HepG2 (cell line): Measurements from ENCODE around the gene RAB3A. TPM values are rescaled to one million over a fixed set of nuclear protein-coding genes. Genes with fewer than 3 reads are reported as not detected.

Experiments used
- ATF7-NPFF ChIP-seq: sonication (generic); formaldehyde crosslinking; IDR thresholded peaks from 2 replicates; pipeline ENCODE4 v1.8.1; 2023; ENCODE audit warnings: mild to moderate bottlenecking, low read depth, missing genetic modification reagents, moderate library complexity
- CCAR2 ChIP-seq: fragments of 200-400 bp; formaldehyde crosslinking; optimal IDR thresholded peaks from 2 replicates; pipeline ENCODE3; 2018; ENCODE audit warnings: low read depth, mild to moderate bottlenecking, low read length, moderate library complexity
- CCDC6 ChIP-seq: sonication (generic); formaldehyde crosslinking; IDR thresholded peaks from 2 replicates; pipeline ENCODE4 v1.8.1; 2022; ENCODE audit warnings: mild to moderate bottlenecking, missing genetic modification reagents, moderate library complexity
- JUN ChIP-seq: sonication (generic); formaldehyde crosslinking; IDR thresholded peaks from 2 replicates; pipeline ENCODE4 v1.4.0; 2020; ENCODE audit warnings: mild to moderate bottlenecking, missing genetic modification reagents
- KDM2A ChIP-seq: sonication (generic); formaldehyde crosslinking; IDR thresholded peaks from 2 replicates; pipeline ENCODE4 v1.4.0; 2020; ENCODE audit warnings: low read depth, missing genetic modification reagents, borderline replicate concordance
- POLR2AphosphoS2 ChIP-seq: IDR thresholded peaks from 2 replicates; pipeline ENCODE4 v1.6.1; 2011; ENCODE audit warnings: low read depth, low read length, improper control_type of control experiment
- SNAPC2 ChIP-seq: sonication (generic); formaldehyde crosslinking; IDR thresholded peaks from 2 replicates; pipeline ENCODE4 v1.8.1; 2022; ENCODE audit warnings: mild to moderate bottlenecking, missing genetic modification reagents
- SRSF1 ChIP-seq: fragments of 200-400 bp; formaldehyde crosslinking; optimal IDR thresholded peaks from 2 replicates; pipeline ENCODE3; 2017; ENCODE audit warnings: mild to moderate bottlenecking, low read depth, low read length, moderate library complexity
- ZBTB21 ChIP-seq: sonication (generic); formaldehyde crosslinking; IDR thresholded peaks from 2 replicates; pipeline ENCODE4 v1.4.0; 2020; ENCODE audit warnings: missing genetic modification reagents
- ZNF180 ChIP-seq: sonication (generic); formaldehyde crosslinking; IDR thresholded peaks from 2 replicates; pipeline ENCODE4 v1.4.0; 2020; ENCODE audit warnings: low read depth, missing genetic modification reagents, borderline replicate concordance
- ZNF292 ChIP-seq: sonication (generic); formaldehyde crosslinking; IDR thresholded peaks from 2 replicates; pipeline ENCODE4 v1.8.1; 2022; ENCODE audit warnings: mild to moderate bottlenecking, low read depth, missing genetic modification reagents, borderline replicate concordance
- ZNF34 ChIP-seq: sonication (generic); formaldehyde crosslinking; IDR thresholded peaks from 2 replicates; pipeline ENCODE4 v1.4.0; 2020; ENCODE audit warnings: mild to moderate bottlenecking, missing genetic modification reagents, borderline replicate concordance
- ZNF567 ChIP-seq: sonication (generic); formaldehyde crosslinking; IDR thresholded peaks from 2 replicates; pipeline ENCODE4 v1.8.1; 2023; ENCODE audit warnings: mild to moderate bottlenecking, missing genetic modification reagents, borderline replicate concordance
- ZZZ3 ChIP-seq: sonication (generic); formaldehyde crosslinking; IDR thresholded peaks from 2 replicates; pipeline ENCODE4 v1.4.0; 2020; ENCODE audit warnings: missing genetic modification reagents, mild to moderate bottlenecking, borderline replicate concordance
- polyA plus RNA-seq, 8 experiments: library from polyadenylated mRNA; depleted of rRNA in 3 of 8; stranded (reverse) in 7 of 8; unstranded in 1 of 8; fragments of >200 nt; fragmentation: Illumina TruSeq in 4 of 8; extraction: Trizol in 4 of 8; gene quantifications; 2 replicates each; pipeline versions ENCODE4 v1.2.1 to v1.2.3, GENCODE V29; 2011 to 2016; ENCODE audit warnings: low read depth in 4 of 8, missing spikeins in 1 of 8, mixed read lengths in 1 of 8; ENCODE audit not compliant: insufficient read depth in 1 of 8
- total RNA-seq, 5 experiments: library from RNA; depleted of rRNA; stranded (reverse); fragments of >200 nt; fragmentation: Illumina TruSeq; extraction: Trizol; gene quantifications; 2 replicates each; pipeline ENCODE4 v1.2.3, GENCODE V29; 2016; ENCODE audit warnings: low read depth in 1 of 5
- TF ChIP-seq, protein P1 (sequence below): sonication (generic); formaldehyde crosslinking; IDR thresholded peaks from 2 replicates; pipeline ENCODE4 v1.8.1; 2023; ENCODE audit warnings: mild to moderate bottlenecking, moderate library complexity, missing genetic modification reagents
- TF ChIP-seq, protein P2 (sequence below): sonication (generic); formaldehyde crosslinking; IDR thresholded peaks from 2 replicates; pipeline ENCODE4 v1.4.0; 2020; ENCODE audit warnings: missing genetic modification reagents
- TF ChIP-seq, protein P3 (sequence below): IDR thresholded peaks from 2 replicates; pipeline ENCODE4 v1.6.1; 2016; ENCODE audit warnings: missing genetic modification reagents, missing compliant biosample characterization
- TF ChIP-seq, protein P4 (sequence below): sonication (generic); formaldehyde crosslinking; IDR thresholded peaks from 2 replicates; pipeline ENCODE4 v1.5.1; 2020; ENCODE audit warnings: mild to moderate bottlenecking, missing genetic modification reagents, moderate library complexity

The RAB3A gene
- total and polyA plus RNA-seq, 2 of the 13 experiments (the other 11 are each of a cell fraction or from before 2014, with no cell fraction given): 0.58 to 0.98 TPM

DNA sequence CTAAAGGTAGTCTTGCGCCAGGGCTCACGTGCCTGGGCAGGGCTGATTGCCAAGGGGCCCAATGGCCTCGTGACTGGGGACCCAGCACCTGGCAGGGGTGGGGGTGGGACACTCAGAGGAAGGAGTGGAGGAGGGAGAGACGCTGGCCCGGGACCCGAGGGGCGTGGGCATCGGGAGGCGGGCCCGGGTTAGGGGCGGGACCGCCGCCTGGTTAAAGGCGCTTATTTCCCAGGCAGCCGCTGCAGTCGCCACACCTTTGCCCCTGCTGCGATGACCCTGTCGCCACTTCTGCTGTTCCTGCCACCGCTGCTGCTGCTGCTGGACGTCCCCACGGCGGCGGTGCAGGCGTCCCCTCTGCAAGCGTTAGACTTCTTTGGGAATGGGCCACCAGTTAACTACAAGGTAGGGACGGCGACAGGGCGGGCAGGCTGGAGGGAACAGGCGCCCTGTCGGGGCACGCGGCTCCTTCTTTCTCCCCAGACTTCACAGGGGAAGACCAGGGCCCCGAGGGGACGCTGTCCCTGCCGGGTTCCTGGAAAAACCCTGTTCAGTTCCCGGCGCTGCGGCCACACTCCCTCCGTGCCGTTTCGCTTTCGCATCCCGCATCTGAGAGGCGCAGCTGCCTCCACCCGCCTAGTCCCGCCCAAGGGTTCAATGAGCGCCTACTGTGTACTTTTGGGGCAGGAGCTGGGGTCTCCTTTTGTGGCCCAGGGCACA is 30.1 kb downstream of the RAB3A start, which contains the start of gene IFI30 (continued):
- TF ChIP-seq, protein P1, sequence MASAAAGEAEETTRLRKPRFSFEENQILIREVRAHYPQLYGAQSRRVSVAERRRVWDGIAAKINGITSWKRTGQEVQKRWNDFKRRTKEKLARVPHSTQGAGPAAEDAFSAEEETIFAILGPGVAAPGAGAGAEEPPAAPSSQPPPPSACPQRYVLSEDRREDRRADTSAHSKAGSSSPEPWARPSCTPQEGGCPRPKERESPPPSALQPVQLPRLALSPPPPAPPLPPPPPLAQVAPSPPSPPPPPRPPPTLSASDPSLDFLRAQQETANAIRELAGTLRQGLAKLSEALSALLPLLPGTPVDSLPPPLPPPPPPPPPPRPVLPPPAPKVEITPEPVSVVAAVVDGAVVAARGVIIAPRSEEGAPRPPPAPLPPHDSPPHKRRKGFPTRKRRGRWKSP (CRISPR knock-in tag): no peak; the same call in 1 of the 2 replicates
- TF ChIP-seq ZNF292 (CRISPR knock-in tag) (peak; percentile 76; the same call in 1 of the 2 replicates), ZNF180 (0 out of 2 replicates have a peak, but pooled peaks have one; percentile 24), SRSF1 (peak; percentile 32), CCDC6 (CRISPR knock-in tag) (peak; percentile 52; the same call in 1 of the 2 replicates), ZZZ3 (0 out of 2 replicates have a peak, but pooled peaks have one; percentile 27), POLR2AphosphoS2 (no peak), ZNF567 (CRISPR knock-in tag) (no peak), ZNF34 (CRISPR knock-in tag) (no peak), CCAR2 (no peak), ZBTB21 (no peak), ATF7-NPFF (peak; percentile 66; the same call in 1 of the 2 replicates), JUN (0 out of 2 replicates have a peak, but pooled peaks have one; percentile 51), SNAPC2 (CRISPR knock-in tag) (no peak), KDM2A (CRISPR knock-in tag) (peak; percentile 70)
- TF ChIP-seq, protein P2, sequence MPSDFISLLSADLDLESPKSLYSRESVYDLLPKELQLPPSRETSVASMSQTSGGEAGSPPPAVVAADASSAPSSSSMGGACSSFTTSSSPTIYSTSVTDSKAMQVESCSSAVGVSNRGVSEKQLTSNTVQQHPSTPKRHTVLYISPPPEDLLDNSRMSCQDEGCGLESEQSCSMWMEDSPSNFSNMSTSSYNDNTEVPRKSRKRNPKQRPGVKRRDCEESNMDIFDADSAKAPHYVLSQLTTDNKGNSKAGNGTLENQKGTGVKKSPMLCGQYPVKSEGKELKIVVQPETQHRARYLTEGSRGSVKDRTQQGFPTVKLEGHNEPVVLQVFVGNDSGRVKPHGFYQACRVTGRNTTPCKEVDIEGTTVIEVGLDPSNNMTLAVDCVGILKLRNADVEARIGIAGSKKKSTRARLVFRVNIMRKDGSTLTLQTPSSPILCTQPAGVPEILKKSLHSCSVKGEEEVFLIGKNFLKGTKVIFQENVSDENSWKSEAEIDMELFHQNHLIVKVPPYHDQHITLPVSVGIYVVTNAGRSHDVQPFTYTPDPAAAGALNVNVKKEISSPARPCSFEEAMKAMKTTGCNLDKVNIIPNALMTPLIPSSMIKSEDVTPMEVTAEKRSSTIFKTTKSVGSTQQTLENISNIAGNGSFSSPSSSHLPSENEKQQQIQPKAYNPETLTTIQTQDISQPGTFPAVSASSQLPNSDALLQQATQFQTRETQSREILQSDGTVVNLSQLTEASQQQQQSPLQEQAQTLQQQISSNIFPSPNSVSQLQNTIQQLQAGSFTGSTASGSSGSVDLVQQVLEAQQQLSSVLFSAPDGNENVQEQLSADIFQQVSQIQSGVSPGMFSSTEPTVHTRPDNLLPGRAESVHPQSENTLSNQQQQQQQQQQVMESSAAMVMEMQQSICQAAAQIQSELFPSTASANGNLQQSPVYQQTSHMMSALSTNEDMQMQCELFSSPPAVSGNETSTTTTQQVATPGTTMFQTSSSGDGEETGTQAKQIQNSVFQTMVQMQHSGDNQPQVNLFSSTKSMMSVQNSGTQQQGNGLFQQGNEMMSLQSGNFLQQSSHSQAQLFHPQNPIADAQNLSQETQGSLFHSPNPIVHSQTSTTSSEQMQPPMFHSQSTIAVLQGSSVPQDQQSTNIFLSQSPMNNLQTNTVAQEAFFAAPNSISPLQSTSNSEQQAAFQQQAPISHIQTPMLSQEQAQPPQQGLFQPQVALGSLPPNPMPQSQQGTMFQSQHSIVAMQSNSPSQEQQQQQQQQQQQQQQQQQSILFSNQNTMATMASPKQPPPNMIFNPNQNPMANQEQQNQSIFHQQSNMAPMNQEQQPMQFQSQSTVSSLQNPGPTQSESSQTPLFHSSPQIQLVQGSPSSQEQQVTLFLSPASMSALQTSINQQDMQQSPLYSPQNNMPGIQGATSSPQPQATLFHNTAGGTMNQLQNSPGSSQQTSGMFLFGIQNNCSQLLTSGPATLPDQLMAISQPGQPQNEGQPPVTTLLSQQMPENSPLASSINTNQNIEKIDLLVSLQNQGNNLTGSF (CRISPR knock-in tag): 0 out of 2 replicates have a peak, but pooled peaks have one; percentile 47
- TF ChIP-seq, protein P3, sequence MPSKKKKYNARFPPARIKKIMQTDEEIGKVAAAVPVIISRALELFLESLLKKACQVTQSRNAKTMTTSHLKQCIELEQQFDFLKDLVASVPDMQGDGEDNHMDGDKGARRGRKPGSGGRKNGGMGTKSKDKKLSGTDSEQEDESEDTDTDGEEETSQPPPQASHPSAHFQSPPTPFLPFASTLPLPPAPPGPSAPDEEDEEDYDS (CRISPR knock-in tag): peak; percentile 96
- TF ChIP-seq, protein P4, sequence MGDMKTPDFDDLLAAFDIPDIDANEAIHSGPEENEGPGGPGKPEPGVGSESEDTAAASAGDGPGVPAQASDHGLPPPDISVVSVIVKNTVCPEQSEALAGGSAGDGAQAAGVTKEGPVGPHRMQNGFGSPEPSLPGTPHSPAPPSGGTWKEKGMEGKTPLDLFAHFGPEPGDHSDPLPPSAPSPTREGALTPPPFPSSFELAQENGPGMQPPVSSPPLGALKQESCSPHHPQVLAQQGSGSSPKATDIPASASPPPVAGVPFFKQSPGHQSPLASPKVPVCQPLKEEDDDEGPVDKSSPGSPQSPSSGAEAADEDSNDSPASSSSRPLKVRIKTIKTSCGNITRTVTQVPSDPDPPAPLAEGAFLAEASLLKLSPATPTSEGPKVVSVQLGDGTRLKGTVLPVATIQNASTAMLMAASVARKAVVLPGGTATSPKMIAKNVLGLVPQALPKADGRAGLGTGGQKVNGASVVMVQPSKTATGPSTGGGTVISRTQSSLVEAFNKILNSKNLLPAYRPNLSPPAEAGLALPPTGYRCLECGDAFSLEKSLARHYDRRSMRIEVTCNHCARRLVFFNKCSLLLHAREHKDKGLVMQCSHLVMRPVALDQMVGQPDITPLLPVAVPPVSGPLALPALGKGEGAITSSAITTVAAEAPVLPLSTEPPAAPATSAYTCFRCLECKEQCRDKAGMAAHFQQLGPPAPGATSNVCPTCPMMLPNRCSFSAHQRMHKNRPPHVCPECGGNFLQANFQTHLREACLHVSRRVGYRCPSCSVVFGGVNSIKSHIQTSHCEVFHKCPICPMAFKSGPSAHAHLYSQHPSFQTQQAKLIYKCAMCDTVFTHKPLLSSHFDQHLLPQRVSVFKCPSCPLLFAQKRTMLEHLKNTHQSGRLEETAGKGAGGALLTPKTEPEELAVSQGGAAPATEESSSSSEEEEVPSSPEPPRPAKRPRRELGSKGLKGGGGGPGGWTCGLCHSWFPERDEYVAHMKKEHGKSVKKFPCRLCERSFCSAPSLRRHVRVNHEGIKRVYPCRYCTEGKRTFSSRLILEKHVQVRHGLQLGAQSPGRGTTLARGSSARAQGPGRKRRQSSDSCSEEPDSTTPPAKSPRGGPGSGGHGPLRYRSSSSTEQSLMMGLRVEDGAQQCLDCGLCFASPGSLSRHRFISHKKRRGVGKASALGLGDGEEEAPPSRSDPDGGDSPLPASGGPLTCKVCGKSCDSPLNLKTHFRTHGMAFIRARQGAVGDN (CRISPR knock-in tag): peak; percentile 81
